Smooth muscle cell (in vitro differentiated cells): ENCODE measurements around the gene RPS15. TPM values are rescaled to one million over a fixed set of nuclear protein-coding genes. Genes with fewer than 3 reads are reported as not detected.
"Not testable (repeated sequence)": the region's sequence is repeated elsewhere in the genome, so short reads cannot be mapped to it uniquely, and the experiment has no call there.

Experiments
- DNase-seq: peaks from one replicate; lab custom pipeline; 2025; ENCODE audit not compliant: unreplicated experiment; lab: John Stamatoyannopoulos, UW
- H2AFZ ChIP-seq: fragments of 200-600 bp; sonication (generic); 2 replicates; pipeline ENCODE4 v1.6.0; 2016; ENCODE audit warnings: antibody characterized with exemption, low read depth, mild to moderate bottlenecking
- H3F3A ChIP-seq: fragments of 200-600 bp; sonication (generic); 2 replicates; pipeline ENCODE4 v1.6.0; 2017; ENCODE audit warnings: antibody characterized with exemption, low read depth
- H3K27ac ChIP-seq: fragments of 200-600 bp; sonication (generic); 2 replicates; pipeline ENCODE4 v1.5.1; 2016; ENCODE audit warnings: low read depth, mild to moderate bottlenecking
- H3K27me3 ChIP-seq: fragments of 200-600 bp; sonication (generic); 2 replicates; pipeline ENCODE4 v1.6.1; 2016; ENCODE audit warnings: low read depth, mild to moderate bottlenecking
- H3K36me3 ChIP-seq: fragments of 200-600 bp; sonication (generic); 2 replicates; pipeline ENCODE4 v1.5.1; 2016; ENCODE audit warnings: low read depth
- H3K4me1 ChIP-seq: fragments of 200-600 bp; sonication (generic); 2 replicates; pipeline ENCODE4 v1.5.1; 2016; ENCODE audit warnings: low read depth
- H3K4me2 ChIP-seq: fragments of 200-600 bp; sonication (generic); 2 replicates; pipeline ENCODE4 v1.6.0; 2016; ENCODE audit warnings: mild to moderate bottlenecking
- H3K4me3 ChIP-seq: fragments of 200-600 bp; sonication (generic); 2 replicates; pipeline ENCODE4 v1.5.1; 2016; ENCODE audit warnings: mild to moderate bottlenecking
- H3K79me2 ChIP-seq: fragments of 200-600 bp; sonication (generic); 2 replicates; pipeline ENCODE4 v1.6.0; 2016; ENCODE audit warnings: low read depth, mild to moderate bottlenecking
- H3K9ac ChIP-seq: fragments of 200-600 bp; sonication (generic); 2 replicates; pipeline ENCODE4 v1.6.0; 2016; ENCODE audit warnings: low read depth
- H3K9me3 ChIP-seq: fragments of 200-600 bp; sonication (generic); replicated peaks from 2 replicates; pipeline ENCODE4 v1.5.1; 2016; ENCODE audit warnings: low read depth
- H4K20me1 ChIP-seq: fragments of 200-600 bp; sonication (generic); 2 replicates; pipeline ENCODE4 v1.6.0; 2016; ENCODE audit warnings: low read depth
- WGBS: methylation state at CpG from one replicate; pipeline ENCODE4 v1.1.7; 2016; ENCODE audit warnings: low lambda C conversion rate; 5-methylcytosine and 5-hydroxymethylcytosine counted together
- polyA plus RNA-seq: library from polyadenylated mRNA; unstranded; fragments of >200 nt; fragmentation: Nextera tagmentation; extraction: Ambion mirVana; gene quantifications from 2 replicates; pipeline ENCODE4 v1.2.1, GENCODE V29; 2016
- total RNA-seq: library from RNA; depleted of rRNA; stranded (reverse); fragments of >200 nt; gene quantifications from 2 replicates; pipeline ENCODE4 v1.2.3, GENCODE V29; 2014
- TF ChIP-seq, protein P1 (sequence below): fragments of 200-600 bp; sonication (generic); IDR thresholded peaks from 2 replicates; pipeline ENCODE4 v1.5.1; 2017; ENCODE audit warnings: borderline replicate concordance, mild to moderate bottlenecking, antibody characterized with exemption; ENCODE audit not compliant: insufficient read depth, poor library complexity, severe bottlenecking

The RPS15 gene
- total and polyA plus RNA-seq, 2 experiments from 2014 or later, result 1,180 to 2,744 TPM

DNA sequence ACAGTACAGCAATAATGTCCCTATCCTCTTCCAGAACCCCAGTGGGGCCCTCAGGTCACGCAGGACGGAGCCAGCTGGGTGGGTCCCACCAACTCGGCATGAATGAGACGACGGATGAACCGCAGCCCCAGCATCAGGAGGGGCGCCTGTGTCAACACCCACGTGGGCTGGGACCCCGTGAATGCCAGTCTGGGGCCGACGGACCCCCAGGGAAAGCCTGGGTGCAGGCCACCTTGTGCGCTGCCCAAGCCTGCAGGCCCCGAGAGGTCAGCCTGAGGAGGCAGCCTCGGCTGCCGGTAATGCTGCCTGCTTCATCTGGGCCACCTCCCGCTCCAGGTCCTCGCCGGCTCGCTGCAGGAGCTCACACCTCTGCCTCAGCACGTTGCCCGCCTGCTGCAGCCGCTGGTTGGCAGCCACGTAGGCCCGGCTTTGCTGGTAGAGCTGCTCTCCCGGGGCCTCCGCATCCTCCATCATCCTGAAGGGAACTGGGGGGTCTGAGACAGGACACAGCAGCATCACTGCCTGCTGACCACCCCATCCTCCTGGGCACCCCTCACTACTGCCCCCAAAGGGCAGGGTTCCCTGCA lies 36.7 kb downstream of the RPS15 start:
- DNase-seq, result no peak
- Histone ChIP-seq H3K9me3 (no peaks in the 10 kb centered on the region), H3F3A (no peaks in the 10 kb centered on the region), H3K4me3 (no peak overlapping the region), H4K20me1 (peaks cover 88% of the 10 kb centered on the region), H3K79me2 (peaks cover 19% of the 10 kb centered on the region), H3K27me3 (peaks cover 41% of the 10 kb centered on the region), H2AFZ (no peak overlapping the region), H3K27ac (no peak overlapping the region), H3K4me1 (peaks cover 9% of the 10 kb centered on the region), H3K4me2 (no peak overlapping the region), H3K36me3 (no peaks in the 10 kb centered on the region), H3K9ac (no peak overlapping the region)
- TF ChIP-seq, protein P1, sequence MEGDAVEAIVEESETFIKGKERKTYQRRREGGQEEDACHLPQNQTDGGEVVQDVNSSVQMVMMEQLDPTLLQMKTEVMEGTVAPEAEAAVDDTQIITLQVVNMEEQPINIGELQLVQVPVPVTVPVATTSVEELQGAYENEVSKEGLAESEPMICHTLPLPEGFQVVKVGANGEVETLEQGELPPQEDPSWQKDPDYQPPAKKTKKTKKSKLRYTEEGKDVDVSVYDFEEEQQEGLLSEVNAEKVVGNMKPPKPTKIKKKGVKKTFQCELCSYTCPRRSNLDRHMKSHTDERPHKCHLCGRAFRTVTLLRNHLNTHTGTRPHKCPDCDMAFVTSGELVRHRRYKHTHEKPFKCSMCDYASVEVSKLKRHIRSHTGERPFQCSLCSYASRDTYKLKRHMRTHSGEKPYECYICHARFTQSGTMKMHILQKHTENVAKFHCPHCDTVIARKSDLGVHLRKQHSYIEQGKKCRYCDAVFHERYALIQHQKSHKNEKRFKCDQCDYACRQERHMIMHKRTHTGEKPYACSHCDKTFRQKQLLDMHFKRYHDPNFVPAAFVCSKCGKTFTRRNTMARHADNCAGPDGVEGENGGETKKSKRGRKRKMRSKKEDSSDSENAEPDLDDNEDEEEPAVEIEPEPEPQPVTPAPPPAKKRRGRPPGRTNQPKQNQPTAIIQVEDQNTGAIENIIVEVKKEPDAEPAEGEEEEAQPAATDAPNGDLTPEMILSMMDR, result no peak
- 96% methylated on average over 26 of the region's 26 CpGs for WGBS

DNA sequence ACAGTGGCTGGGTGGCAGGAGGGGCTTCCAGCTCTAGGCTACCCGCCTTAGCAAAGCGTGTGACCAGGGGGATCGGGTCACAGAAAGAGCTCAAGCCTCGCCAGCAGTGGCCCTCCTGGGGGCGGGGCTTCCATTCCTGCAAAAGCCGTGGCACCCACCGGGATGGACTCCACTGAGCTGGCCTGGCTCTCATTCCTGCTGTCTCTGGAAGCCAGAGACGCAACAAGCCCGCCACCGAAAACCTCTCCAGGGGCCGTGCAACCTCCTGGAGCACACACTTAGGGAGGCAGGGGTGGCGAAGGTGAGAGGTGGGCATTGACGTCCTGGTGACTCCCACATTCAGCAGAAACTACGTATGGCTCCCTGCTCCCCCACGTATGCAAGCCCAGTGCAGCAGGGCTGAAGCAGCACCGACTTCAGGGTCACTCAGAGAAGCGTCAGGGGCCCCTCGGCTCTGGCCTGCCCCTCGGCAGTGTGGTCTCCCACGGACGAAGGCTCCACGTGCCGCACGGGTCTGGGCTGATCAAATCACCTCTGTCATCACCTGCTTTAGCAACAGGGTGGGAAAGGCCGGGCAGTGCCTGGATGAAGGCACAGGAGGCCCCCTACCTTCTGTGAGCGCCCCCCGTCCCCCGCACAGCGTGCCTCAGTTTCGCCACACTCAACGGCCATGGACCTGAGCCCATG lies 37.7 kb downstream of the RPS15 start:
- Histone ChIP-seq H3F3A (no peaks in the 10 kb centered on the region), H3K79me2 (peaks cover 19% of the 10 kb centered on the region), H3K27me3 (peaks cover 30% of the 10 kb centered on the region), H3K4me3 (no peak overlapping the region), H2AFZ (no peak overlapping the region), H3K27ac (no peak overlapping the region), H4K20me1 (peaks cover 77% of the 10 kb centered on the region), H3K4me1 (peaks cover 4% of the 10 kb centered on the region), H3K9me3 (no peaks in the 10 kb centered on the region), H3K9ac (no peak overlapping the region), H3K36me3 (no peaks in the 10 kb centered on the region), H3K4me2 (no peak overlapping the region)
- WGBS, result 96% methylated on average over 28 of the region's 31 CpGs
- no peak for DNase-seq
- TF ChIP-seq, protein P1, result no peak

DNA sequence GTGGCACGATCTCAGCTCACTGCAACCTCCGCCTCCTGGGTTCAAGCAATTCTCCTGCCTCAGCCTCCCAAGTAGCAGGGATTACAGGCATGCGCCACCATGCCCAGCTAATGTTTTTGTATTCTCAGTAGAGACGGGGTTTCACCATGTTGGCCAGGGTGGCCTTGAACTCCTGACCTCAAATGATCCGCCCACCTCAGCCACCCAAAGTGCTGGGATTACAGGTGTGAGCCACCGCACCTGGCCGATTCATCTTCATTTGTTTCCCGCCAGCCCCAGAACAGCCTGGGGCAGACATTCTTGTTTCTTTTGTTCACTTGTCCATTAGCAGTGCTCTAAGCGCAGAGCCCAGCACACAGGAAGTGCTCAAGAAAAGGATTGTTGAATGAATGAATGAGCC lies 38.9 kb downstream of the RPS15 start:
- H3K9me3 ChIP-seq, H3K9ac ChIP-seq, H2AFZ ChIP-seq, H3K27ac ChIP-seq, H3K36me3 ChIP-seq, H3K4me2 ChIP-seq, H3K4me3 ChIP-seq, H3F3A ChIP-seq, H3K4me1 ChIP-seq, DNase-seq: not testable (repeated sequence)
- H4K20me1 ChIP-seq, result peaks cover 66% of the 10 kb centered on the region
- peaks cover 19% of the 10 kb centered on the region for H3K27me3 ChIP-seq
- peaks cover 19% of the 10 kb centered on the region for H3K79me2 ChIP-seq
- WGBS, result 95% methylated on average over 9 of the region's 9 CpGs

DNA sequence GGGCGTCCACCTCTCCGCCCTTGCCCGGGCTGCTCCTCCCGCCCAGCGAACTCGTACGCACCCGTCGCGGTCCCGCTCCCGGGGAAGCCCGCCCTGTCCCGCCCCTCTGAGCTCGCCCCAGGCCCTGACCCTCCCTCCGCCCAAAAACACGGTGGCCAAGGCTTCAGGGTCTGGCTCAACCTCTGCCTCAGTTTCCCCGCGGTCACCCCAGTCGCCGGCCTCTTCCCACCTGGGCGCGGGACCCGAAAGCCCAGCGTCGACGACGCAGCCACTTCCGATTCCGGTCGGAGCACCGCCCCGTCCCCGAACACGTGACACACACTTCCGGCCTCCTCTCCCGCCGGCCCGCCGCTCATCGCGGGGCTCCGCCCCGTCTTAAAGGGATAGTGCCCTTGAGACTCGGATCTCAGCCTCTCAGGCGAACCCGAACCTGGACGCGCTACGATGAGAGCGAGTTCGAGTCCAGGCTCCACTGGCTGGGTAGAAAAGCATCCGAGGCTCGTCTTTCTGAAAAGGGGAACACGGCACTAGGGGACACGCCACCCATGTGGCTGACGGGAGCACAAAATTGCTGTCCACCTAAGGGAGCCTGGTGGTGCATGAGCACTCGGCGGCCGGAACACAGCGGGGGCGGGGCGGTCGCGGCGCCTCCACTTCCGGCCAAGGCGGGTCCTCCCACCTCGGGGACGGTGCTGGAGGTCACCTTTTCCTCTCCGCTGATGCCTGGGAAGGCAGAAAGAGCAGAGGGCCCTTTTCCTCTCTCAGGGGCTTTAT lies 40.9 kb downstream of the RPS15 start, which contains the start of gene C19orf25:
C19orf25 (minus strand) TSS at position 282 of the 774 bp plus-strand sequence. CDS start 312 bp downstream, outside the sequence.
- Histone ChIP-seq H3K27ac (peak within 1 kb of the TSS; percentile 11), H3F3A (no peaks in the 10 kb centered on the region), H3K79me2 (peaks cover 19% of the 10 kb centered on the region), H4K20me1 (peaks cover 45% of the 10 kb centered on the region), H3K9me3 (no peaks in the 10 kb centered on the region), H3K9ac (peak within 1 kb of the TSS; percentile 61), H2AFZ (peak within 1 kb of the TSS; percentile 98), H3K4me3 (peak within 1 kb of the TSS; percentile 81), H3K4me1 (no peaks in the 10 kb centered on the region), H3K36me3 (no peaks in the 10 kb centered on the region), H3K4me2 (peak within 1 kb of the TSS; percentile 98), H3K27me3 (no peaks in the 10 kb centered on the region)
- TF ChIP-seq, protein P1, result no peak
- peak; percentile 55 for DNase-seq
- WGBS, result 2% methylated on average over 57 of the region's 71 CpGs
